ENCODE results near the gene MYBPC2.
"Not testable (repeated sequence)": the region's sequence is repeated elsewhere in the genome, so short reads cannot be mapped to it uniquely, and the experiment has no call there.

MYBPC2 gene

DNA sequence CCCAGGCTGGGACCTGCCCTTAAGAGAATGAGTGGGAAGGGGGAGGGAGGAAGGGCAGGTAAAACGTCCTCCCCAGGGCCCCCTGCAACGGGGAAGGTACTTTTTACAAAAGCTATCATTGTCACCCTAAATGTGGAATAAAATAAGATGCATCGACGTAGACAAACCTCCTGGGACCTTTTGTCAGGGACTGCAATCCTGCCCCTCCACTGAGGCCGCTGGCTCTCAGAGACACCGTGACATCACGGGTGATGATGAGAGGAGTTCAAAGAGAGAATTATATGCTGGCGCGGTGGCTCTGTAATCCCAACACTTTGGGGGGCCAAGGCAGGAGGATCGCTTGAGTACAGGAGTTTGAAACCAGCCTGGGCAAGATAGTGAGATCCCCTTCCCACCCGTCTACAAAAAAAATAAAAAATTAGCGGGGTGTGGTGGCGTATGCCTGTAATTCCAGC lies 1.8 kb upstream of the MYBPC2 start:
- no peak for DNase-seq

DNA sequence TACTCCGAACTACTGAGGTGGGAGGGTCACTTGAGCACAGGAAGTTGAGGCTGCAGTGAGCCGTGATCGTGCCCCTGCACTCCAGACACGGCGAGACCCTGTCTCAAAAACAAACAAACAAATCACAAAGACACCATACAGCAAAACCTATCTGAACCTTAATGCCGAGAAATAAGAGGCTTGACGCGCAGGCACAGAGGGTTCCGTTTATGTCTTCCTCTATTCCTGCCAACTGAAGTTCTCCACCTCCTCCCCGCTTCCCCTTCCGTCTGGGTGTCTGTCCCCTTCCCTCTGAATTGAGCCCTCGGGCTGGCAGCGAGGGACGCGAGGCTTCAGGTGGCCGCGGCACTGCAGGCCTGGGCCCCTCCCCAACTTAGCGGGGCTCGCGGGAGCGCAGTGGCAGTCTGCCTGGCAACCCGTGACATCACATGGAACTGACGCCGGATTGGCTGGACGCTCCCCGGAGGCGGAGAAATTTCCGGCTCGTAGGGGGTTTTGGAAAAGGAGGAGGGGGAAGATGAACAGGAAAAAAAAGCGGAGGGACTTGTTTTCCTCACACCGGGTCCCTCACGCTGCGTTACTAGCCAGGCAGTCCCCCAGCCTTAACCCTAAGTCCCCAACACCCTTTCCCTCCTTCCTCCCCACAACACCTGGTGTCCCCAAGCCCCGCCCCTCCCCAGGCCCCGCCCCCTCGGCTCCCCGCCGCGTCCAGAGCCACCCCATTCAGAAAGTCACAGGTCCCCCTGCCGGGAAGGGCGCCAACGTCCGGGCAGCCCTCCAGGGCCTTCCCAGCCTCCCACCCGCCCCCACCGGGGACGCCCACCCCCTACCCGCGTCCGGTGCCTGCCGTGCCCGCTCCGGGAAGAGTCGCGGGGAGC lies 1.1 kb upstream of the MYBPC2 start:
- DNase-seq = peak; percentile 71 to 86 (median 78)

DNA sequence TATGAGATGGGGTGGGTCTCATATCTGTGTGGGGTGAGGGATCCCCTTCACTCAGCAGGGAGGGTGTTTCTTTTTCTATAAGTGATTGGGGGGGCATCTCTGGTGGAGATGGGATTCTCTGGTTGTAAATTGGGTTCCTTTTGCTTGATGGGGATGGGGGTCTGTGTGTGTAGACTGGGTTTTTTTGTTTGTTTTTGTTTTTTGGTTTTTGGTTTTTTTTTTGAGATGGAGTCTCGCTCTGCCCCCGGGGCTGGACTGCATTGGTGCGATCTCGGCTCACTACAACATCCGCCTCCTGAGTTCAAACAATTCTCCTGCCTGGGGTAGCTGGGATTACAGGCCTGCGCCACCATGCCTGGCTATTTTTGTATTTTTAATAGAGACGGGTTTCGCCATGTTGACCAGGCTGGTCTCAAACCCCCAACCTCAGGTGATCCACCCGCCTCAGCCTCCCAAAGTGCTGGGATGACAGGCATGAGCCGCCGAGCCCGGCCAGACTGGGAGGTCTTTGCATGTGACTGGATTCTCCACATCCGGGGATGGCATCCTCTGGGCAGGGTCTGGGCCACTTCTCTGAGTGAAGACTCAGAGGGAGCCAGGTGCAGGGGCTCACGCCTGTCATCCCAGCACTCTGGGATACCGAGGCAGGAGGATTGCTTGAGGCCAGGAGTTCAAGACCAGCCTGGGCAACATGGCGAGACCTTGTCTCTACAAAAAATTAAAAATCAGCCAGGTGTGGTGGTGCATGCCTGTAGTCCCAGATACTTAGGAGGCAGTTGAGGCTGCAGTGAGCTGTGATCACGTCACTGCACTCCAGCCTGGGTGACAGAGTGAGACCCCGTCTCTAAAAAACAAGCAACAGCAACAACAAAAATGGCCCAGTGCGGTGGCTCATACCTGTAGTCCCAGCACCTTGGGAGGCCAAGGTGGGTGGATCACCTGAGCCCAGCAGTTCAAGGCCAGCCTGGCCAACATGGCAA lies 799 bp downstream of the MYBPC2 start:
- no peak for DNase-seq

DNA sequence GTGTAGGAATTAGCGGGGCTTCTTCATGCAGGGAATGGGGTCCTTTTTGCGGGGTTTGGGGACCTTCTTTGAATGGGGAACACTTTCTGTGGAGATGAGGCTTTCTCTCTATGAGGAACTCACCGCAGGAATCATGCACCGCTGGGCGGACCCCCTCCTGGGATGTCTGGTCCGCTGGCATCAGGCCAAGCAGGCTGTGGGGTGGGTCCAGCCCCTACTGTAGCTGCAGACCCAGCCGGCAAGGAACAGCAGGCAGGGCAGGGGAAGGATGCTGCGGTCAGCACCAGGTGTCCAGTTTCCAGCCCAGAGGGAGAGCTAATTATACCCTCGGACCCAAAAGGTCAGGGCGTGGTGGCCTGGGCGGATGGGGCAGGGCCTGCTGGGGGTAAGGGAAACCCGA lies 1.8 kb downstream of the MYBPC2 start:
- DNase-seq = no peak

- DNase-seq = no peak
Measured at GRCh38 chr19:50435221-50435620, 2.5 kb downstream of the MYBPC2 start.

DNA sequence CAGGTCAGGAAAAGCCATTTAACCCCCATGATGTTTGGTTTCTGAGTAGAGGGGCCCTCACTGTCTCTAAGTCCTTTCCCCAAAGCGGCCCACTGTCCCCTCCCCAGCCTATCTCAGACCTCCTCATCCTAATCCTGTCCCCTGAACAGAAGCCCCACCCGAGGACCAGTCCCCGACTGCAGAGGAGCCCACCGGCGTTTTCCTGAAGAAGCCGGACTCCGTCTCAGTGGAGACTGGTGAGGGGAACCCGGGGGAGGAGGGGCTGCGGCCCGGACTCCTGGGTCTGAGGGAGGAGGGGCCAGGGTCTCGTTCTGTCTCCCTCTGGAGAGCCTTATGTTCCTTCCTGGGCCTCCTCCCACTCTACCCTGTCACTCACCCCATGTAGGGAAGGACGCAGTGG lies 2.9 kb downstream of the MYBPC2 start:
- DNase-seq = no peak

DNA sequence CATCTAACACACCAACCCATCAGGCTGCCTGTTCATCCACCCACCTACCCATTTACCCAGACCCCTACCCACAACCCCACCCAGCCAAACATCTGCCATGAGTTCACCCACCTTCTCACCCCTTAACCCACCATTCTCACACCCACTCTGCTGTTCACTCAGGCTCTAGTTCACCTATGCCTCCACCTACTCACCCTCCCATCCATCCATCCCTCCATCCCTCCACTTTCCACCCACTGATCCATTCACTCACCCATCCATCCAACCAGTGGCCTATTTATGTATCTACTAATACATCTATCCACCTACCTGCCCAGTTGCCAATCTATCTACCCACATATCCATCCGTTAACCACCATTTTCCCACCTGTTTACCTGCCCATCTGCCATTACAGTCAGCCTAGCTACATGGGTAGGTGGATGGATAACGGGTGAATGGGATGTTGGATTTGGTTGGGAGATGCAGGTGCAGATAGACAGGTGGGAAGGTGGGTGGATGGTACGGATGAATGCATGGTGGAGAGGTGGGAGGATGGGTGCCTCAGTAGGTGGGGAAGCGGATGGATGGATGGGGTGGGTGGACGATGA lies 5.3 kb downstream of the MYBPC2 start:
- DNase-seq = no peak

DNA sequence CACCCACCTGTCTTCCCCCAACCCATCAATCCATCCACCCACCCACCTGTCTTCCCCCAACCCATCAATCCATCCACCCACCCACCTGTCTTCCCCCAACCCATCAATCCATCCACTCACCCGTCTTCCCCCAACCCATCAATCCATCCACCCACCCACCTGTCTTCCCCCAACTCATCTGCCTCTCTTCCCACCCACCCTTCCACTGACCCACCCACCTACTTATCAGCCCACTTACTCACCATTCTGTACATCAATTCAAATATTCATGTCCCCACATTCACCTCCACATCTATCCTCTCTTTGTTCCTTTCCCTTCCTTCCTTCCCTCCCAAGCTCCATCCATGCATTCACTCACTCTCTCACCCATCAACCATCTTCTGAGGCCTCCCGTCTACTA lies 6.4 kb downstream of the MYBPC2 start:
- DNase-seq = not testable (repeated sequence)

DNA sequence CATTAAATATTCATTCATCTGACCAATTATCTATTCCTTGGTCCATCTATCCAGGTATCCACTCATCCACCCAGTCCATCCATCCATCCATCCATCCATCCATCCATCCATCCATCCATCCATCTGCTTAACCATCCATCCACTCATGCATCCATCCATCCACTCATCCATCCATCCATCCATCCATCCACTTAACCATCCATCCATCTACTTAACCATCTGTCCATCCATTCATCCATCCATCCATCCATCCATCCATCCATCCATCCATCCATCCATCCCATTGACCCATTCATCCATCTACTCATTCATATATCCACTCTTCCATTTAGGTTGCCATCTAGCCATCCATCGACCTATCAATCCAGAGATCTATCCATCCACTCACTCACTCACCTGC lies 11.4 kb downstream of the MYBPC2 start:
- DNase-seq = no peak

DNA sequence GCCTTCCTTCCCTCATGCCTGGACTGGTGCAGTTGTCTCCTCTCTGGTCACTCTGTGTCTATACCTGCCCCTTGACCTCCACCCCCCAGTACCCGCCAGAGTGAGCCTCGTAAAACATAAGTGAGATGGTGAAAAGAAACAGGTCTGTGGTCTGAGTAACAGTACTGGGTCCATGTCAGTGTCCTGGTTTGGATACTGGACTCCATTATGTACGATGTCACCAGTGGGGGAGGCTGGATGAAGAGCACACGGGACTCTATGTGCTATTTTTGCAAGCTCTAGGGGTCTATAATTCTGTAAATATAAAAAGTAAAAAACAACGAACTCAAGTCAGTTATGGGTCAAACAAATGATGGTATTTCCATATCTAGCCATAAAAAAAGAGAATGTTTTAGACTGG lies 14.4 kb downstream of the MYBPC2 start:
- no peak for DNase-seq

DNA sequence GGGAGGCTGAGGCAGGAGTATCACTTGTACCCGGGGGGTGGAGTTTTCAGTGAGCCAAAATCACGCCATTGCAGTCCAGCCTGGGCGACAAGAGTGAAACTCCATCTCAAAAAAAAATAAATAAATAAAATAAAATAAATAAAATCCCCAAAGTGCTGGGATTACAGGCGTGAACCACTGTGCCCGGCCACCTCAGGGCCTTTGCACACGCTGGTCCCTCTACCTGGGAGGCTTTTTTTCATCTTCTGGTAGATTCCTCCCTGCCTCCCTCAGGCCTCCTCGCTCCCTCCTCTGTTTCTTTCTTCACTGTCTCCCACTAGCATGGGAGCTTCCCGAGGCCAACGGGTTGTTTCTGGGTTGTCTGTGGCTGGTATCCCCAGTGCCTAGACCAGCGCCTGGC lies 15.1 kb downstream of the MYBPC2 start:
- no peak for DNase-seq

GRCh38 chr19:50449236-50449899 lies 16.7 kb downstream of the MYBPC2 start:
- no peak for DNase-seq

GRCh38 chr19:50450369-50451222 lies 17.9 kb downstream of the MYBPC2 start:
- DNase-seq = no peak

DNA sequence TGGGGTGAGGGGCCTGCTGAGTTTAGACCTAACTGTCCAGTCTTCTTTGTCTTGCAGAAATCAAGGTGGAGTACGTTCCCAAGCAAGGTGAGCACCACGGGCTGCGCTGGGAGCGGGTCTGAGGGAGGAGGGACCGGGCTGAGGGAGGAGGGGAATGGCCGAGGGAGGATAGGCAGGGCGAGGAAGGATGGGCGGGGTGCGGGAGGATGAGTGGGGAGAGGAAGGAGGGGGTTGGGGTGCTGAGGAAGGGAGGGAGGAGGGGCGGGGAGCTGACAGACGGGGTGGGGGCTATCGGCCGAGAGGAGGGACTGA lies 18.5 kb downstream of the MYBPC2 start:
- no peak for DNase-seq

- no peak for DNase-seq
Measured at GRCh38 chr19:50453243-50453642, 20.6 kb downstream of the MYBPC2 start.

- no peak for DNase-seq
Measured at GRCh38 chr19:50455992-50456391, 23.3 kb downstream of the MYBPC2 start.

- no peak for DNase-seq
Measured at GRCh38 chr19:50457300-50457699, 24.6 kb downstream of the MYBPC2 start.

DNA sequence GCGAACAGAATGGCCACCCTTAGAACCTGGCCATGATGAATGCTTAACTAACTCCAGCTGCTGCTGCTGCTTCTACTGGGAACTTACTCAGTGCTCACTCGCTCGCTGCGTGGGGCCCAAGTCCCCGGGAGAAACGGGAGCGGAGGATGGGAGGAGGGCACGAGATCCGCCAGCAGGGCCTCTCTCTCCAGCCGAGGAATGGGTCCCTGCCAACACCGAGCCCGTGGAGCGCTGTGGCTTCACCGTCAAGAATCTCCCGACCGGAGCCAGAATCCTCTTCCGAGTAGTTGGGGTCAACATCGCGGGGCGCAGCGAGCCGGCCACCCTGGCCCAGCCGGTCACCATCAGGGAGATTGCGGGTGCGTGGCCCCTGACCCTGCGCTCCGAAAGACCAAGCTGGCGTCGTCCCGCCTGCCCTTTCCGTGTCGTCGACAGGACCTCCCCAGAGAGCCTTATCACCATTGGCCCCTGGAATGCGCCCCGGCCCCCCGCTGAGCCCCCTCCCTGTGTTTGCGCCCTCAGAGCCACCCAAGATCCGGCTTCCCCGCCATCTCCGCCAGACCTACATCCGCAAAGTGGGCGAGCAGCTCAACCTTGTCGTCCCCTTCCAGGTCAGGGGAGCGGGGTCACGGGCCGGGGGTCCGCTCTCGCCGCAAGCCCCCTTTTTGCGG lies 25.8 kb downstream of the MYBPC2 start:
- no peak for DNase-seq

- no peak for DNase-seq
Measured at GRCh38 chr19:50459067-50459456, 26.4 kb downstream of the MYBPC2 start.

- no peak for DNase-seq
Measured at GRCh38 chr19:50459638-50460037, 26.9 kb downstream of the MYBPC2 start.

DNA sequence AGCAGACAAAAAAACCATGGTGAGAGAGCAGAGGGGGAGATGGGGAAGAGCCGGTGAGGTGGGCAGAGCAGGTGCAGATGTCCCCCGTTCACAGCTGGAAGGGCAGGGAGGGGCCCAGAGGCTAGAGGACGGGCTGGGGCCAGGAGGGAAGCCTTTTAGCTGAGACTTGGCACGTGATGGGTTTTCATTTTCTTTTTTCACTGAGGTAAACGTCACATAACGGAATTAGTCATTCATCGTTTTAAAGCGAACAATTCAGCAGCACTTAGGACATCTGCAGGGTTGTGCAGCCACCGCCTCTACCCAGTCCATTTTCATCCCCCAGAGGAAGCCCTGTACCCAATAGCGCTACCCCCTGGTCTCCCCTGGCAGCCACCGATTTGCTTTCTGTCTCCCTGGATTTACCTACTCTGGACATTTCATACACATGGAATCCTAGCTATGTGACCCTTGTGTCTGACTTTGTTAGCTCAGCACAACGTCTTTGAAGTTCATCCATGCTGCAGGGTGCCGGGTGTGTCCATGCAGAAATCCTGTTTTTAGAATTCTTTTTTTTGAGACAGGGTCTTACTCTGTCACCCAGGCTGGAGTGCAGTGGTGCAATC lies 27.6 kb downstream of the MYBPC2 start:
- no peak for DNase-seq

Measured in activated naive CD4-positive, alpha-beta T cell (primary cell).